COLO668 (cell line): Measurements from ENCODE around the gene PALLD.
"Not testable (repeated sequence)": the region's sequence is repeated elsewhere in the genome, so short reads cannot be mapped to it uniquely, and the experiment has no call there.

Experiments used
- DNase-seq: peaks from one replicate; lab custom pipeline; 2025; ENCODE audit not compliant: unreplicated experiment; lab: John Stamatoyannopoulos, UW

PALLD gene

GRCh38 chr4:168784786-168785461 lies 288.1 kb downstream of the PALLD start:
- DNase-seq = no peak

- DNase-seq = no peak
These were observed 290.5 kb downstream of the PALLD start for GRCh38 chr4:168787334-168787733.

- DNase-seq = no peak
These were observed 291.1 kb downstream of the PALLD start for GRCh38 chr4:168787801-168788595.

- no peak for DNase-seq
These were observed 294.0 kb downstream of the PALLD start for GRCh38 chr4:168790898-168791297.

GRCh38 chr4:168791376-168791775 lies 294.5 kb downstream of the PALLD start:
- no peak for DNase-seq

- no peak for DNase-seq
These were observed 296.7 kb downstream of the PALLD start for GRCh38 chr4:168793542-168793941.

GRCh38 chr4:168794092-168794707 lies 297.3 kb downstream of the PALLD start:
- DNase-seq = no peak

GRCh38 chr4:168794881-168795280 lies 298.0 kb downstream of the PALLD start:
- DNase-seq = no peak

- DNase-seq = no peak
These were observed 298.5 kb downstream of the PALLD start for GRCh38 chr4:168795346-168795745.

- DNase-seq = no peak
These were observed 299.7 kb downstream of the PALLD start for GRCh38 chr4:168796362-168797106.

- DNase-seq = no peak
These were observed 300.3 kb downstream of the PALLD start for GRCh38 chr4:168797194-168797593.

- no peak for DNase-seq
These were observed 301.0 kb downstream of the PALLD start for GRCh38 chr4:168797738-168798375.

GRCh38 chr4:168800926-168801325 lies 304.1 kb downstream of the PALLD start:
- DNase-seq = no peak

- DNase-seq = no peak
These were observed 305.4 kb downstream of the PALLD start for GRCh38 chr4:168802222-168802621.

GRCh38 chr4:168803052-168803451 lies 306.2 kb downstream of the PALLD start:
- not testable (repeated sequence) for DNase-seq

GRCh38 chr4:168803732-168804131 lies 306.9 kb downstream of the PALLD start:
- DNase-seq = no peak

- DNase-seq = no peak
These were observed 307.3 kb downstream of the PALLD start for GRCh38 chr4:168804146-168804545.

GRCh38 chr4:168805341-168805740 lies 308.5 kb downstream of the PALLD start:
- no peak for DNase-seq

- not testable (repeated sequence) for DNase-seq
These were observed 309.4 kb downstream of the PALLD start for GRCh38 chr4:168806247-168806646.

GRCh38 chr4:168811207-168811606 lies 314.4 kb downstream of the PALLD start:
- no peak for DNase-seq
